ENCODE data around the gene STOX2.

GRCh38 chr4:184000457-184001396 is 95.6 kb downstream of the STOX2 start:
- TF ChIP-seq CTCF (IDR thresholded peaks at IDR 0.05) (no peak), POLR2A (IDR thresholded peaks at IDR 0.05) (no peak)

All from esophagus squamous epithelium (tissue), 4 donors.